Measurements from ENCODE around the gene NECTIN3. TPM values are rescaled to one million over a fixed set of nuclear protein-coding genes. Genes with fewer than 3 reads are reported as not detected.

NECTIN3 gene
- total and polyA plus RNA-seq, 7 donors, result 1.8 to 54.1 (median 20.0) TPM

DNA sequence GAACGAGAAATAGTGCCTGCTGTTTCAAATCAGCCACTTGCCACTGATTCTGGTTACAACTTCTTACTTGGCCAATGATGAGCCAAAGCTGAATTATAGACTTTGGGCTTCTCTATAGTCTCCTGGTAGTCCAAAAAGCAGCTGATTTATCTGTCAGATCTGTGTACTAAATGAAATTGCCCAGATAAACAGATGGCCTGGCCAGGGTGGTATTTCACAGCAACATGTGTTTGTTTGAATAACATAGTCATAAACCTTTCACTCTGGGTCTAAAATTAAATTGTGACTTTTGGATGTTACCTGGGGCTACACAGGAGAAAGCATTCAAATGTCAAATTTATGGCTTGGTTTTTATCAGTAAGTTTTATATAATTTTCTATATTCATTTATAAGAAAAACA, 147.0 kb downstream of the NECTIN3 start:
- no peaks in the 10 kb centered on the region for H3K36me3 ChIP-seq
- no peaks in the 10 kb centered on the region for H3K27me3 ChIP-seq
- DNase-seq, result no peak
- no peak overlapping the region for H3K4me3 ChIP-seq
- intact Hi-C loops (cut with DNase I), result no loop called here
- H3K27ac ChIP-seq, result no peak overlapping the region
- no peaks in the 10 kb centered on the region for H3K9me3 ChIP-seq
- no peak for TF ChIP-seq CTCF (IDR thresholded peaks at IDR 0.05)
- no peak for TF ChIP-seq POLR2AphosphoS5 (IDR thresholded peaks at IDR 0.05)
- TF ChIP-seq POLR2A (IDR thresholded peaks at IDR 0.05), result no peak
- TF ChIP-seq EP300 (IDR thresholded peaks at IDR 0.05), result no peak
- 76 to 85% methylated on average over 1 of the region's 1 CpG for WGBS, 2 donors
- peaks cover 0 to 4% (median 0%) of the 10 kb centered on the region in 4 donors for H3K4me1 ChIP-seq

DNA sequence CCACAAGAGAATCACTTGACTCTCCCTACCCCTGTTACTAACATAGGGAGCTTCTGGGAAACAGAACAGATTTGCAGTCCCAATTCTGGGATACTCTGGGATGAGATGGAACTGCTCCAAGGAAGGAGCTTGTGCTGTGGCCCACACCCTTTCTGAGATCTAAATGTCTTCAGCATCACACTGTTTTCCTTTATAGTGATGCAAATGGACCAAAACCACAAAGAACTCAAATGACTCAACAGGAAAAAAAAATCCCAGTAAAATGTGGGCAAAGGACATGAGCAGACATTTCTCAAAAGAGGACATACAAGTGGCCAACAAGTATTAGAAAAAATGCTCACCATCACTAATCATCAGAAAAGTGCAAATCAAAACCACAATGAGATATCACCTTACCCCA, 155.6 kb downstream of the NECTIN3 start:
- intact Hi-C loops (cut with DNase I), result no loop called here
- TF ChIP-seq POLR2AphosphoS5 (IDR thresholded peaks at IDR 0.05), result no peak

DNA sequence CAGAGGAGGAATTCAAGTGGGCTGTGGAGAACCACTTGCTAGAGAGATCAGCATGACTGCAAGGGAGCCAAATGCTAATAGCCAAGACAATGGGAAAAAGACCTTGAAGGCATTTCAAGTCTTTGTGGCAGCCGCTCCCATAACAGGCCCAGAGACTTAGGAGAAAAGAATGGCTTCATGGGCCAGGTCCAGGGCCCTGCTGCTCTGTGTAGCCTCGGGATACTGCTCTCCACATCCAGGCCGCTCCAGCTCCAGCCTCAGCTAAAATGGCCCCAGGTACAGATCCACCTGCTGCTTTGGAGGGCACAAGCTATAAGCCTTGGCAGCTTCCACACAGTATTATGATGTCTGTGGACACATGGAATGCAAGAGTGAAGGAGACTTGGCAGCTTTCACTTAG, 157.7 kb downstream of the NECTIN3 start:
- no peak overlapping the region for H3K4me3 ChIP-seq
- 94 to 96% methylated on average over 3 of the region's 3 CpGs for WGBS, 2 donors
- intact Hi-C loops (cut with DNase I), result no loop called here
- TF ChIP-seq POLR2A (IDR thresholded peaks at IDR 0.05) (no peak), EP300 (IDR thresholded peaks at IDR 0.05) (no peak)
- H3K4me1 ChIP-seq, result peaks cover 0 to 7% (median 0%) of the 10 kb centered on the region in 4 donors
- H3K27me3 ChIP-seq, result no peaks in the 10 kb centered on the region
- no peak overlapping the region for H3K27ac ChIP-seq
- no peaks in the 10 kb centered on the region for H3K36me3 ChIP-seq
- no peaks in the 10 kb centered on the region for H3K9me3 ChIP-seq
- no peak for DNase-seq

More for the DNA sequence above, 155.6 kb downstream of the NECTIN3 start:
- Histone ChIP-seq H3K4me3 (no peak overlapping the region), H3K27ac (no peak overlapping the region), H3K9me3 (no peaks in the 10 kb centered on the region), H3K4me1 (peaks cover 0 to 7% (median 0%) of the 10 kb centered on the region in 4 donors), H3K27me3 (no peaks in the 10 kb centered on the region), H3K36me3 (no peaks in the 10 kb centered on the region)
- no peak for DNase-seq

DNA sequence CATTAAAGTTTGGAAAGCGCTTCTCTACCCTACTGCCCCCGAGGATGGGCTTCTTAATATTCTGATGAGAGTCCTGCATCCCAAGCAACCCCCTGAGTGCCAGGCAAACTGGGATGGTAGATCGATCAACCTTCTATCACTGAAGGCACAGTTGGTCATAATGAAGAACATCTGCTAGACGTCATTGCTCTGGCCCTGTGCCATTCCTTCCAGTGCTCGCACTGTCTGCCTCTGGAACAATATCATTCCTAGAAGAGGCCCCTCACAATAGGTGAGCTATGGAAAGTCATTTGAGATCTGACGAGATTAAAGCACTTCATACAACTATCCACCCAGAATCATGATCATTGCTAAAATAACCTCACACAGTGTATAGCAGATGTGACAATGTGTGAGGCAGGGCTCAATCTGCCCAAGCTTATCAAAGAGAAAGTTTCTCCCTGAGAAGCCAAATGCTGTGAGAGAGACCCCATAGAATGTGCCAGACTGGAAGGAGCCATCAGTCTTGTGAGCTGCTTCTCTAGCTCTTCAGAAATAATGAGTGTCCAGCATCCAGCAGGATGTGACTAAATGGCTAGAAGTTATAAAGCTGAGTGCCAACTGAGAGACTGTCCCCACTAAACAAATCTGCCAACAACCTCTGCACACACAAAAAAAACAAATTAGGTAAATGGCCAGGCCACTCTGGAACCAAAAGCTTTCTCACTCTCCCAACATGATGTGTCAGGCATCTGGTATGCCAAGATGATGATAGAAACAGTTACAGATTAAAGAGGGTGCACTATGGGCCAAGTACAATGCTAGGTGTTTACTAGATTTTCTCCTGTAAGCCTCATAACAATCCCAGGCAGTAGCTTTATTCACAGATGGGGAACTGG, 165.5 kb downstream of the NECTIN3 start:
- 85 to 87% methylated on average over 6 of the region's 6 CpGs for WGBS, 2 donors
- H3K27ac ChIP-seq, result no peak overlapping the region
- no peak overlapping the region for H3K4me3 ChIP-seq
- no peaks in the 10 kb centered on the region for H3K27me3 ChIP-seq
- TF ChIP-seq EP300 (IDR thresholded peaks at IDR 0.05), result no peak
- no peak for TF ChIP-seq POLR2A (IDR thresholded peaks at IDR 0.05)
- no peak for TF ChIP-seq POLR2AphosphoS5 (IDR thresholded peaks at IDR 0.05)
- TF ChIP-seq CTCF (IDR thresholded peaks at IDR 0.05), result no peak
- H3K36me3 ChIP-seq, result no peaks in the 10 kb centered on the region
- no peak for DNase-seq
- no peaks in the 10 kb centered on the region for H3K4me1 ChIP-seq
- peaks cover 0 to 1% (median 0%) of the 10 kb centered on the region in 4 donors for H3K9me3 ChIP-seq
- intact Hi-C loops (cut with DNase I), result no loop called here

DNA sequence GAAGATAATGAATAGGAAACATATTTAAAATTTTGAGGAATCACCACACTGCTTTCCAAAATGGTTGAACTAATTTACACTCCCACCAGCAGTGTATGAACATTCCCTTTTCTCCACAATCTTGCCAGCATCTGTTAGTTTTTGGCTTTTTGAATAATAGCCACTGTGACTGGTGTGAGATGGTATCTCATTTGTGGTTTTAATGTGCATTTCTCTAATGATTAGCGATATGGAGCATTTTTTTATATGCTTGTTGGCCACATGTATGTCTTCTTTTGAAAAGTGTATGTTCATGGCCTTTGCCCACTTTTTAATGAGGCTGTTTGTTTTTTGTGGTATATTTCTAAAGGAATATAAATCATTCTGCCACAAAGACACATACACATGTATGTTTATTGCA, 166.3 kb downstream of the NECTIN3 start:
- intact Hi-C loops (cut with DNase I), result no loop called here
- WGBS, 2 donors, result 78 to 83% methylated on average over 1 of the region's 1 CpG
- DNase-seq, result no peak

More for the DNA sequence above, 166.3 kb downstream of the NECTIN3 start:
- Histone ChIP-seq H3K4me1 (no peaks in the 10 kb centered on the region), H3K4me3 (no peak overlapping the region), H3K36me3 (no peaks in the 10 kb centered on the region), H3K27me3 (no peaks in the 10 kb centered on the region), H3K9me3 (peaks cover 0 to 4% (median under 1%) of the 10 kb centered on the region in 4 donors), H3K27ac (no peak overlapping the region)
- TF ChIP-seq POLR2A (IDR thresholded peaks at IDR 0.05), result no peak
- no peak for TF ChIP-seq POLR2AphosphoS5 (IDR thresholded peaks at IDR 0.05)
- no peak for TF ChIP-seq EP300 (IDR thresholded peaks at IDR 0.05)
- TF ChIP-seq CTCF (IDR thresholded peaks at IDR 0.05), result no peak

All from sigmoid colon (tissue), 7 donors.